Caco-2 (cell line): ENCODE data around the gene SH3YL1. TPM values are rescaled to one million over a fixed set of nuclear protein-coding genes. Genes with fewer than 3 reads are reported as not detected.

ENCODE experiments used
- BruUV-seq: library from RNA; stranded (reverse); fragments of 400-500 nt; replicated peaks from 2 replicates; lab custom pipeline; 2021; lab: Mats Ljungman, UMichigan
- CTCF ChIA-PET: fragments of 300-600 bp; sonication (Branson Sonifier 250); formaldehyde crosslinking; loops from one replicate; lab custom pipeline; 2022; ENCODE audit warnings: antibody characterized with exemption; lab: Charles Lee
- POLR2A ChIA-PET: fragments of 300-600 bp; sonication (Branson Sonifier 250); formaldehyde crosslinking; loops from one replicate; lab custom pipeline; 2022; ENCODE audit warnings: antibody characterized with exemption; lab: Charles Lee
- DNase-seq, 2 experiments: peaks; one replicate each; pipeline versions ENCODE4 v3.0.0 to v3.0.0-alpha.2; 2020 to 2022
- H3K27me3 ChIP-seq: replicated peaks from 2 replicates; pipeline ENCODE4 v1.6.0; 2011; ENCODE audit warnings: low read length; ENCODE audit not compliant: control insufficient read depth, insufficient read depth
- H3K36me3 ChIP-seq: 2 replicates; pipeline ENCODE4 v1.5.1; 2011; ENCODE audit warnings: low read length; ENCODE audit not compliant: control insufficient read depth, insufficient read depth
- H3K4me1 ChIP-seq: fragments of 250-450 bp; sonication (Bioruptor Pico); 2 replicates; pipeline ENCODE4 v1.5.1; 2020; ENCODE audit warnings: mild to moderate bottlenecking
- H3K4me3 ChIP-seq: 2 replicates; pipeline ENCODE4 v1.5.1; 2011; ENCODE audit warnings: low read depth, mild to moderate bottlenecking, control low read depth, low read length
- H3K9me3 ChIP-seq: fragments of 250-450 bp; sonication (Bioruptor Pico); 2 replicates; pipeline ENCODE4 v1.5.1; 2020; ENCODE audit warnings: mild to moderate bottlenecking, moderate library complexity
- H3K27ac Mint-ChIP-seq: one replicate; pipeline ENCODE4 v1.8.0; 2022; ENCODE audit warnings: mixed read lengths; ENCODE audit not compliant: unreplicated experiment
- H3K27me3 Mint-ChIP-seq: one replicate; pipeline ENCODE4 v1.8.0; 2022; ENCODE audit warnings: mixed read lengths; ENCODE audit not compliant: insufficient read depth, unreplicated experiment
- H3K36me3 Mint-ChIP-seq: one replicate; pipeline ENCODE4 v1.8.0; 2022; ENCODE audit warnings: mild to moderate bottlenecking, mixed read lengths; ENCODE audit not compliant: insufficient read depth, unreplicated experiment
- H3K4me1 Mint-ChIP-seq: one replicate; pipeline ENCODE4 v1.8.0; 2022; ENCODE audit warnings: low read depth, mixed read lengths; ENCODE audit not compliant: unreplicated experiment
- H3K4me3 Mint-ChIP-seq: one replicate; pipeline ENCODE4 v1.8.0; 2022; ENCODE audit warnings: mild to moderate bottlenecking, moderate library complexity, mixed read lengths; ENCODE audit not compliant: unreplicated experiment
- H3K9me3 Mint-ChIP-seq: one replicate; pipeline ENCODE4 v1.8.0; 2022; ENCODE audit warnings: mixed read lengths; ENCODE audit not compliant: unreplicated experiment
- CTCF ChIP-seq, 2 experiments: fragments of 200-600 bp in 1 of 2; IDR thresholded peaks; 1 replicate in 1 of 2; 2 replicates in 1 of 2; pipeline versions ENCODE4 v1.5.1 to v1.8.0; 2011 to 2022; ENCODE audit warnings: antibody characterized with exemption in 1 of 2, control low read depth in 1 of 2, inconsistent platforms in 1 of 2, low read depth in 1 of 2, low read length in 1 of 2, mild to moderate bottlenecking in 1 of 2, moderate library complexity in 1 of 2; ENCODE audit not compliant: insufficient read depth in 1 of 2, severe bottlenecking in 1 of 2, unreplicated experiment in 1 of 2
- intact Hi-C: fragments of 100-400 bp; cut with micrococcal nuclease; formaldehyde crosslinking; loops from one replicate; pipeline ENCODE4 v1.10.0; 2022; ENCODE audit not compliant: unreplicated experiment
- total RNA-seq: library from RNA; stranded (reverse); gene quantifications from 2 replicates; pipeline ENCODE4 v1.2.3, GENCODE V29; 2022

Gene SH3YL1
- total RNA-seq, 1 experiment from 2014 or later: 76.0 TPM

DNA sequence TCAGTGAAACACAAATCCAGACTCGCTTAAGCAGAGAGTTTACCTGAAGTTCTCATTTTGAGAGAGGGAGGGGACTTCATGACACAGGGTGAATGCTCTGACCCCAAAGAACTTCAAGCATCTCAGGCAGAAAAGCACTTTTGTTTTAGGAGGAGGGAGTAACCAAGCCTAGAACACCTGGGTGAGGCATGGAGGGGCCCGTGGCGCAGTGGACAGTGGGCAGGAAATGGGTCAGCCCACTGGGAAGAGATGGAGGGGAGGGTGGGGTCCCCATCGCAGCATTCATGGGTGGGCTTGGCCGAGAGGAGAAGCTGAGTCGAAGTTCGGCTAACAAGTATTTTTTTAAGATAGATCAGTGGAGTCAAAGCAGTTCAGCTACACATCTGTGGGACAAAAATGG is 67.9 kb downstream of the SH3YL1 start:
- no TSS peak for BruUV-seq
- Histone ChIP-seq H3K4me3 (no peak overlapping the region), H3K27me3 (no peaks in the 10 kb centered on the region), H3K4me1 (no peaks in the 10 kb centered on the region), H3K9me3 (no peaks in the 10 kb centered on the region), H3K36me3 (no peaks in the 10 kb centered on the region)
- intact Hi-C loops: no loop called here
- no peak for DNase-seq
- no peak overlapping the region for H3K27ac Mint-ChIP-seq
- TF ChIP-seq CTCF (IDR thresholded peaks at IDR 0.05; ENCODE audit: insufficient read depth in 1 of 2, low read depth in 1 of 2, low read length in 1 of 2, severe bottlenecking in 1 of 2, unreplicated experiment in 1 of 2): no peak
- no peaks in the 10 kb centered on the region for H3K4me1 Mint-ChIP-seq
- H3K4me3 Mint-ChIP-seq: no peak overlapping the region
- H3K9me3 Mint-ChIP-seq: no peaks in the 10 kb centered on the region
- CTCF ChIA-PET: no interaction called here
- H3K36me3 Mint-ChIP-seq: no peaks in the 10 kb centered on the region
- POLR2A ChIA-PET: no interaction called here
- no peaks in the 10 kb centered on the region for H3K27me3 Mint-ChIP-seq

DNA sequence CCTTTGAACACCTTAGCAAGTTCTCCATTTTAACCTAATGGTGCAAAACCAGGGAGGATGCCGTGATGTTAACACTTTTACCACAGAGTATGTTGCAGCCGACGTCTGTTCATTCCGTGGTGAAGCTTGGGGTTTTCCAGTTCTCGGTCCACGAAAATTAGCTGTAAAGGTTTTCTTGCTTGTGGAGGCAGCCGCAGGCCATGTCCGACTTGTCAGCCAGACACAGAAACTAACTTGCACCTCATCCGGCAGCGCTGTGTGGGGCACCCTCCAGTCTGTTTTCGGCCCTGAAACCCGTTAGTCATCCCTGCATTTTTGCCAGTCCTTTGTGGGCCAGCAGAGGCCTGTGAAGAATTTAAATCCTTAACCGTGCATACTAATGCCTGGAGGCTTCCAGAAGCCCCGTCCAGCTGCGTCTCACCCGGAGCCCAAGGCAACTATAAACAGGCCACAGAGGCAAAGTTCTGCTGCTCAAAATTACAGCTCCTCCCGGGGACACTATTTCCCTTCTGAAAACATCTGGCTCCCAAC is 70.6 kb downstream of the SH3YL1 start:
- H3K4me3 Mint-ChIP-seq: no peak overlapping the region
- Histone ChIP-seq H3K27me3 (no peaks in the 10 kb centered on the region), H3K36me3 (no peaks in the 10 kb centered on the region), H3K4me1 (no peaks in the 10 kb centered on the region), H3K9me3 (no peaks in the 10 kb centered on the region; the same call in 1 of the 2 replicates), H3K4me3 (no peak overlapping the region)
- intact Hi-C loops: no loop called here
- TF ChIP-seq CTCF (IDR thresholded peaks at IDR 0.05; ENCODE audit: insufficient read depth in 1 of 2, low read depth in 1 of 2, low read length in 1 of 2, severe bottlenecking in 1 of 2, unreplicated experiment in 1 of 2): no peak
- no TSS peak for BruUV-seq
- CTCF ChIA-PET: interaction anchor here (0.7 kb wide), 1 partner anchor 53 kb away, joined by 3 read pairs; no protein-coding TSS in a partner anchor
- no peaks in the 10 kb centered on the region for H3K4me1 Mint-ChIP-seq
- H3K9me3 Mint-ChIP-seq: no peaks in the 10 kb centered on the region
- no peak overlapping the region for H3K27ac Mint-ChIP-seq
- no peaks in the 10 kb centered on the region for H3K27me3 Mint-ChIP-seq
- POLR2A ChIA-PET: no interaction called here
- DNase-seq: no peak
- H3K36me3 Mint-ChIP-seq: no peaks in the 10 kb centered on the region

GRCh38 chr2:191311-192190 is 72.3 kb downstream of the SH3YL1 start:
- ChIA-PET POLR2A (no interaction called here), CTCF (no interaction called here)
- no peaks in the 10 kb centered on the region for H3K27me3 ChIP-seq
- no peaks in the 10 kb centered on the region; the same call in 1 of the 2 replicates for H3K9me3 ChIP-seq
- no peak overlapping the region for H3K4me3 ChIP-seq
- no TSS peak for BruUV-seq
- no peak overlapping the region for H3K27ac Mint-ChIP-seq
- no peak for DNase-seq
- H3K27me3 Mint-ChIP-seq: no peaks in the 10 kb centered on the region
- no peak for TF ChIP-seq CTCF (IDR thresholded peaks at IDR 0.05; ENCODE audit: insufficient read depth in 1 of 2, low read depth in 1 of 2, low read length in 1 of 2, severe bottlenecking in 1 of 2, unreplicated experiment in 1 of 2)
- H3K9me3 Mint-ChIP-seq: peaks cover 12% of the 10 kb centered on the region
- no peaks in the 10 kb centered on the region for H3K36me3 ChIP-seq
- H3K4me3 Mint-ChIP-seq: no peak overlapping the region
- intact Hi-C loops: no loop called here
- H3K4me1 ChIP-seq: no peaks in the 10 kb centered on the region
- H3K4me1 Mint-ChIP-seq: no peaks in the 10 kb centered on the region
- H3K36me3 Mint-ChIP-seq: no peaks in the 10 kb centered on the region
